SK-N-SH (cell line): ENCODE data around the gene RBM17. TPM values are rescaled to one million over a fixed set of nuclear protein-coding genes. Genes with fewer than 3 reads are reported as not detected.

Source experiments
- CTCF ChIA-PET: fragments of 300-600, 350-600 bp; formaldehyde crosslinking; extraction: SDS; loops from one replicate; lab custom pipeline; 2021; lab: Yijun Ruan, JAX
- POLR2A ChIA-PET: fragments of 350-600 bp; sonication (Branson Sonifier 250); formaldehyde crosslinking; extraction: SDS; loops from one replicate; lab custom pipeline; 2020; ENCODE audit warnings: antibody characterized with exemption, inconsistent platforms; lab: Yijun Ruan, JAX
- DNase-seq: peaks from one replicate; pipeline ENCODE4 v3.0.0; 2012
- H2AFZ ChIP-seq: fragments of 200-600 bp; sonication (generic); 2 replicates; pipeline ENCODE4 v1.8.1; 2016; ENCODE audit warnings: antibody characterized with exemption, mild to moderate bottlenecking, low read depth
- H3F3A ChIP-seq: fragments of 200-600 bp; sonication (generic); replicated peaks from 2 replicates; pipeline ENCODE3; 2016; ENCODE audit warnings: antibody characterized with exemption, mild to moderate bottlenecking; ENCODE audit not compliant: insufficient read depth
- H3K27ac ChIP-seq, 2 experiments: fragments of 200-500 bp in 1 of 2; fragments of 200-600 bp in 1 of 2; sonication (Bioruptor generic) in 1 of 2; sonication (generic), shearing (Covaris generic) in 1 of 2; 2 replicates each; pipeline versions ENCODE4 v1.5.1 to v1.6.1; 2014 to 2016; ENCODE audit warnings: low read depth in 2 of 2, inconsistent platforms in 1 of 2, low read length in 1 of 2, mild to moderate bottlenecking in 1 of 2, mixed read lengths in 1 of 2
- H3K27me3 ChIP-seq: fragments of 200-600 bp; sonication (generic), shearing (Covaris generic); 2 replicates; pipeline ENCODE4 v1.6.1; 2016; ENCODE audit warnings: mixed run types; ENCODE audit not compliant: insufficient read depth
- H3K36me3 ChIP-seq, 2 experiments: fragments of 200-500 bp in 1 of 2; fragments of 200-600 bp in 1 of 2; sonication (Bioruptor generic) in 1 of 2; sonication (generic) in 1 of 2; replicated peaks in 1 of 2; 2 replicates each; pipeline versions ENCODE3 to v1.5.1; 2014 to 2016; ENCODE audit warnings: low read length in 1 of 2, mild to moderate bottlenecking in 1 of 2; ENCODE audit not compliant: insufficient read depth in 2 of 2, control insufficient read depth in 1 of 2
- H3K4me1 ChIP-seq, 2 experiments: fragments of 200-500 bp in 1 of 2; fragments of 200-600 bp in 1 of 2; sonication (Bioruptor generic) in 1 of 2; sonication (generic), shearing (Covaris generic) in 1 of 2; 2 replicates each; pipeline versions ENCODE4 v1.5.1 to v1.6.1; 2014 to 2016; ENCODE audit warnings: low read depth in 1 of 2, low read length in 1 of 2, mixed run types in 1 of 2; ENCODE audit not compliant: insufficient read depth in 2 of 2, control insufficient read depth in 1 of 2
- H3K4me2 ChIP-seq: fragments of 200-600 bp; sonication (generic), shearing (Covaris generic); 2 replicates; pipeline ENCODE4 v1.6.1; 2017; ENCODE audit warnings: mixed run types
- H3K4me3 ChIP-seq, 2 experiments: fragments of 200-500 bp in 1 of 2; fragments of 200-600 bp in 1 of 2; sonication (Bioruptor generic) in 1 of 2; sonication (generic), shearing (Covaris generic) in 1 of 2; 2 replicates each; pipeline versions ENCODE4 v1.5.1 to v1.8.1; 2014 to 2016; ENCODE audit warnings: low read depth in 2 of 2, inconsistent platforms in 1 of 2, low read length in 1 of 2, mild to moderate bottlenecking in 1 of 2, mixed read lengths in 1 of 2, moderate library complexity in 1 of 2
- H3K79me2 ChIP-seq: fragments of 200-600 bp; sonication (generic); 2 replicates; pipeline ENCODE4 v1.8.1; 2017; ENCODE audit warnings: mild to moderate bottlenecking; ENCODE audit not compliant: insufficient read depth
- H3K9ac ChIP-seq: fragments of 200-600 bp; sonication (generic); 2 replicates; pipeline ENCODE4 v1.6.1; 2017; ENCODE audit warnings: mixed run types
- H3K9me2 ChIP-seq: fragments of 200-600 bp; sonication (generic); 2 replicates; pipeline ENCODE4 v1.6.1; 2017; ENCODE audit warnings: mixed run types
- H3K9me3 ChIP-seq: fragments of 200-600 bp; sonication (generic); 2 replicates; pipeline ENCODE4 v1.6.1; 2017; ENCODE audit warnings: mixed run types, mild to moderate bottlenecking, moderate library complexity
- H4K20me1 ChIP-seq: fragments of 200-600 bp; sonication (generic); 2 replicates; pipeline ENCODE4 v1.6.1; 2017; ENCODE audit warnings: mild to moderate bottlenecking, mixed run types; ENCODE audit not compliant: insufficient read depth
- CHD2 ChIP-seq: fragments of 150-350 bp; IDR thresholded peaks from 2 replicates; pipeline ENCODE4 v1.6.1; 2018; ENCODE audit warnings: low read length; ENCODE audit not compliant: partially characterized antibody
- FOXJ3 ChIP-seq: sonication (generic); formaldehyde crosslinking; IDR thresholded peaks from 2 replicates; pipeline ENCODE4 v1.5.1; 2020; ENCODE audit warnings: mild to moderate bottlenecking, missing genetic modification reagents
- GATA2 ChIP-seq: sonication (generic); formaldehyde crosslinking; IDR thresholded peaks from 2 replicates; pipeline ENCODE4 v1.5.0; 2020; ENCODE audit warnings: mild to moderate bottlenecking, missing genetic modification reagents
- JUND ChIP-seq: IDR thresholded peaks from 2 replicates; pipeline ENCODE4 v1.4.0; 2012
- MAX ChIP-seq: IDR thresholded peaks from 2 replicates; pipeline ENCODE4 v1.4.0; 2012; ENCODE audit warnings: low read depth
- MEF2A ChIP-seq: IDR thresholded peaks from 2 replicates; pipeline ENCODE4 v1.4.0; 2012; ENCODE audit warnings: low read depth, borderline replicate concordance
- POLR2AphosphoS5 ChIP-seq: IDR thresholded peaks from 2 replicates; pipeline ENCODE4 v1.6.1; 2012; ENCODE audit warnings: low read depth, low read length
- RFX5 ChIP-seq: IDR thresholded peaks from 2 replicates; pipeline ENCODE4 v1.6.1; 2012; ENCODE audit warnings: mild to moderate bottlenecking, improper control_type of control experiment, low read length
- RXRA ChIP-seq: IDR thresholded peaks from 2 replicates; pipeline ENCODE4 v1.4.0; 2012; ENCODE audit warnings: low read depth, mild to moderate bottlenecking, borderline replicate concordance
- TCF12 ChIP-seq: IDR thresholded peaks from 2 replicates; pipeline ENCODE4 v1.4.0; 2012
- YY1 ChIP-seq: IDR thresholded peaks from 2 replicates; pipeline ENCODE4 v1.4.0; 2012; ENCODE audit warnings: low read depth, mild to moderate bottlenecking
- ZBTB33 ChIP-seq: IDR thresholded peaks from 2 replicates; pipeline ENCODE4 v1.4.0; 2012; ENCODE audit warnings: low read depth, borderline replicate concordance
- WGBS: methylation state at CpG from one replicate; pipeline ENCODE4 v1.1.6; 2017; ENCODE audit warnings: low lambda C conversion rate; 5-methylcytosine and 5-hydroxymethylcytosine counted together
- polyA plus RNA-seq, 3 experiments: library from polyadenylated mRNA; depleted of rRNA; stranded (reverse); fragments of >200 nt; gene quantifications; 2 replicates each; pipeline ENCODE4 v1.2.3, GENCODE V29; 2012
- TF ChIP-seq, protein P1 (sequence below): fragments of 150-350 bp; IDR thresholded peaks from 2 replicates; pipeline ENCODE4 v1.6.1; 2016; ENCODE audit warnings: mild to moderate bottlenecking, low read depth, low read length
- TF ChIP-seq, protein P2 (sequence below): IDR thresholded peaks from 2 replicates; pipeline ENCODE4 v1.4.0; 2012; ENCODE audit warnings: low read depth, borderline replicate concordance

RBM17 gene
- polyA plus RNA-seq, 1 of the 3 experiments (the other 2 are of a cell fraction) = 32.6 TPM

DNA sequence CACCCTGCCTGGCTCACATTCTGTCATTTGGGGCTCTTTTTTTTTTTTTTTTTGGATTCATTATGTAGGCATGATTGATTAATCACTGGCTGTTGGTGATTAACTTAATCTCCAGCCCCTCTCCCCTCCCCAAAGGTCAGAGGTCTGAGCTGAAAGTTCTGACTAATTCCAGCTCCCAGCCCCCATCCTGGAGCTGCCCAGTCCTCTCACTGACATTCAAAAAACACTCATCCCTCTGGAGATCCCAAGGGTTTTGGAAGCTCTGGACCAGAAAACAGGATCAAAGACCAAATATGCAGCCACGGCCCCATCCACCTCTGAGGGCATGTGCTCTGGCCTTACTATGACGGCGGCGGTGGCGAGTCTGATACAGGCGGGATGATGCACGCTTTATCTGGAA lies 53.8 kb downstream of the RBM17 start:
- H3K9ac ChIP-seq = no peak overlapping the region
- no peak overlapping the region for H2AFZ ChIP-seq
- H3K4me3 ChIP-seq = no peak overlapping the region
- H3F3A ChIP-seq = peaks cover 9% of the 10 kb centered on the region
- no peaks in the 10 kb centered on the region; the same call in 1 of the 2 replicates for H3K27me3 ChIP-seq
- no peak for TF ChIP-seq POLR2AphosphoS5
- TF ChIP-seq RXRA = no peak
- no peak for TF ChIP-seq CHD2
- TF ChIP-seq TCF12 = no peak
- TF ChIP-seq JUND = no peak
- TF ChIP-seq, protein P1, sequence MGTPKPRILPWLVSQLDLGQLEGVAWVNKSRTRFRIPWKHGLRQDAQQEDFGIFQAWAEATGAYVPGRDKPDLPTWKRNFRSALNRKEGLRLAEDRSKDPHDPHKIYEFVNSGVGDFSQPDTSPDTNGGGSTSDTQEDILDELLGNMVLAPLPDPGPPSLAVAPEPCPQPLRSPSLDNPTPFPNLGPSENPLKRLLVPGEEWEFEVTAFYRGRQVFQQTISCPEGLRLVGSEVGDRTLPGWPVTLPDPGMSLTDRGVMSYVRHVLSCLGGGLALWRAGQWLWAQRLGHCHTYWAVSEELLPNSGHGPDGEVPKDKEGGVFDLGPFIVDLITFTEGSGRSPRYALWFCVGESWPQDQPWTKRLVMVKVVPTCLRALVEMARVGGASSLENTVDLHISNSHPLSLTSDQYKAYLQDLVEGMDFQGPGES = no peak
- TF ChIP-seq ZBTB33 = no peak
- TF ChIP-seq MAX = no peak
- TF ChIP-seq, protein P2, sequence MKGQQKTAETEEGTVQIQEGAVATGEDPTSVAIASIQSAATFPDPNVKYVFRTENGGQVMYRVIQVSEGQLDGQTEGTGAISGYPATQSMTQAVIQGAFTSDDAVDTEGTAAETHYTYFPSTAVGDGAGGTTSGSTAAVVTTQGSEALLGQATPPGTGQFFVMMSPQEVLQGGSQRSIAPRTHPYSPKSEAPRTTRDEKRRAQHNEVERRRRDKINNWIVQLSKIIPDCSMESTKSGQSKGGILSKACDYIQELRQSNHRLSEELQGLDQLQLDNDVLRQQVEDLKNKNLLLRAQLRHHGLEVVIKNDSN = no peak
- TF ChIP-seq YY1 = no peak
- TF ChIP-seq RFX5 = no peak
- TF ChIP-seq GATA2 (CRISPR knock-in tag) = no peak
- no peak for TF ChIP-seq FOXJ3 (CRISPR knock-in tag)
- TF ChIP-seq, all 33 proteins: peak for 0
- no peak overlapping the region for H3K4me2 ChIP-seq
- no peak for DNase-seq
- H3K9me2 ChIP-seq = no peaks in the 10 kb centered on the region
- H3K36me3 ChIP-seq = no peaks in the 10 kb centered on the region
- CTCF ChIA-PET = interaction anchor here (0.7 to 1.5 kb wide), 4 partner anchors 8 to 263 kb away, joined by 3 to 4 read pairs (median 3); no protein-coding TSS in a partner anchor
- whole genome bisulfite sequencing = 89% methylated on average over 7 of the region's 7 CpGs
- POLR2A ChIA-PET = no interaction called here
- H4K20me1 ChIP-seq = no peaks in the 10 kb centered on the region
- H3K9me3 ChIP-seq = no peaks in the 10 kb centered on the region
- H3K27ac ChIP-seq = no peak overlapping the region
- no peaks in the 10 kb centered on the region; a peak in 1 of 4 replicates for H3K4me1 ChIP-seq
- peaks cover 4% of the 10 kb centered on the region; the same call in 1 of the 2 replicates for H3K79me2 ChIP-seq

DNA sequence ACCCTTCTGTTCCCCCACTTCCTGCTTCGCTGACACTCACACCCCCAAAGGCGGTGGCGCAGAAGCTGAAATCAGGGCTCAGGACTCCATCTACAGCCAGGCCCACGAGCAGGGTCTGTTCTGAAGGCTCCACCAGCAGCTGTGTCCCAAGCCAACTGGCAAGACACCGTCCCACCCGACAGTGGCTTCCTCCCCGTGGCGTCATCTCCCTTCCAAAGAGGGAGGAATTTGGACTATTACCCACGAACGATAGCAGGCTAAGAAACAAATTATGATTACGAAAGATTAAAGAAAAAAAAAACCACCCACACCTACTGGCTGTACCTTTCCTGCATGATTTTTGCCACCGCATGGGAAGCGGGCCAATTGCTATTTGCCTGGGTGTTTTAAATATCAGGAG lies 54.3 kb downstream of the RBM17 start:
- ChIA-PET CTCF (interaction anchor here (0.7 to 1.5 kb wide), 5 partner anchors 9 to 263 kb away, joined by 3 to 4 read pairs (median 3); partner anchors contain the start of gene PFKFB3), POLR2A (no interaction called here)
- Histone ChIP-seq H3K4me1 (no peaks in the 10 kb centered on the region; a peak in 1 of 4 replicates), H4K20me1 (no peaks in the 10 kb centered on the region), H3K27ac (no peak overlapping the region), H3K9me3 (no peaks in the 10 kb centered on the region), H3K36me3 (no peaks in the 10 kb centered on the region), H3K4me3 (no peak overlapping the region), H3K79me2 (peaks cover 5% of the 10 kb centered on the region; the same call in 1 of the 2 replicates), H3K27me3 (no peaks in the 10 kb centered on the region; the same call in 1 of the 2 replicates), H3K4me2 (no peak overlapping the region), H3K9ac (no peak overlapping the region), H3F3A (peaks cover 9% of the 10 kb centered on the region), H2AFZ (no peak overlapping the region), H3K9me2 (no peaks in the 10 kb centered on the region)
- TF ChIP-seq MEF2A (no peak), MAX (no peak), JUND (no peak)
- WGBS = 98% methylated on average over 13 of the region's 13 CpGs
- DNase-seq = no peak
